Inferior parietal cortex (tissue), 1 donor: ENCODE data around the gene VPS26B.

Experiments used
- DNase-seq: peaks from one replicate; pipeline ENCODE4 v3.0.0-alpha.2; 2016; ENCODE audit errors: extremely low spot score

Gene VPS26B

GRCh38 chr11:134257101-134257500 lies 32.6 kb downstream of the VPS26B start:
- DNase-seq = no peak

DNA sequence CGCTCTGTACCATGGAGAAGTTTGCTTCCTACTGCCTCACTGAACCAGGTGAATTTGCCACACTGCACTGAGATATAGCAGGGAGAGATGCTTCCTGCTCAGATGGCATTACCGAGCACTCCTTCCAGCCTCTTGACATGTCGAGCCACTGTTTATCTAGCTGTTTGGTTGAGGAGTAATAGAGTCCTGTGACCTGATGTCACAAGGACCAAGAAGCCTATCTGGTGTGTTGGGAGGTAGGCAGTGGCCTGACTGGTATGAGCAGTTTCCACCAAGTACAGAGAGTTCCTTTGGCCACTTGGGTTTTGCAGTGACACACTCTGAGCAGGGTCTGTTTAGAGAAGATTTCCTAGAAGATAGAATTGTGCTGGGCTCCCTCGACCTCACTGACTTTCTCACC lies 34.1 kb downstream of the VPS26B start:
- DNase-seq = no peak

GRCh38 chr11:134260503-134260902 lies 36.0 kb downstream of the VPS26B start:
- DNase-seq = no peak

DNA sequence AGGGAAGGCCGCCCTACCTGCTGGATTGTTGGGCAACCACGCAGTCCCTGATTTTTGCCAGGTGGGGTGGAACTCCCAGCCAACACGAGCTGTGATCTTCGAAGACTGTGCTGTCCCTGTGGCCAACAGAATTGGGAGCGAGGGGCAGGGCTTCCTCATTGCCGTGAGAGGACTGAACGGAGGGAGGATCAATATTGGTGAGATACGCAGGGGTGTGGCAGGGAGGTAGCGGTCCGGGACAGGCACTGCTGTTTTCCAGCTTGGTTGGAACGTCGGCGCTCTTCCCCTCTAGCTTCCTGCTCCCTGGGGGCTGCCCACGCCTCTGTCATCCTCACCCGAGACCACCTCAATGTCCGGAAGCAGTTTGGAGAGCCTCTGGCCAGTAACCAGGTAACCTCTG lies 36.5 kb downstream of the VPS26B start:
- no peak for DNase-seq

DNA sequence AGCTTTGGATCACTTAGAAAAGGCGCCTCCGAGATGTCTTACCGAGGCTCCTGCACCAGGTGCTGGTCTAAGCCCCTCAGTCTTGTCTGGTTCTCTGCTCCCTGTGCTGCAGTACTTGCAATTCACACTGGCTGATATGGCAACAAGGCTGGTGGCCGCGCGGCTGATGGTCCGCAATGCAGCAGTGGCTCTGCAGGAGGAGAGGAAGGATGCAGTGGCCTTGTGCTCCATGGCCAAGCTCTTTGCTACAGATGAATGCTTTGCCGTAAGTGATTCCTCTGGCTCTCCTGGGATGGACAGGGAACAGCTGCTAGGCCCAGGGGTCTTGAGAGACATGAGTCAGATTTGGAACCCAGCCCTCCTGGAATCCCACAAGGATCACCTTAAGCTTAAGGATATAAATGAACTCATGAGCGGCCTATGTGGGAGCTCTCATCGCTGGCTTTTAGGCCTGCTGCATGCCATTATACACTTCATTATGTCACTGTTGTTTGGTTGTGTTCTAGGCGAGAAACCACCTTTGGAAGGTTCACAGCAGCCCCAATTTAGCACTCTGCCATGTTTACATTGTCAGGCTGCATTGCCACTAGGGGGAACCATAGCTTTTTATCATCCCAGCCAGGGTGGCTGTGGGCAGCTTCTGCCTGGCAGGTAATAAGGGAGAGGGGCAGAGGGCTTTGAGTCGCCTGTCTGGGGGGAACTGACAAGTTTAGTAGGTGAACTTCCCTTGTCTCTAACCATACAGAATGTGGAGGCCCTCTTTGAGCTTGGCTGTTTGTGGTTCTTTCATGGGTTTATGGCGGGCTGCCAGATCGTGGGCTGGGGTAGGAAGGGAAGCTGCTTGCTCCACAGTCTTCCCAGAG lies 37.4 kb downstream of the VPS26B start:
- no peak for DNase-seq

GRCh38 chr11:134264966-134265764 lies 40.7 kb downstream of the VPS26B start:
- DNase-seq = no peak

DNA sequence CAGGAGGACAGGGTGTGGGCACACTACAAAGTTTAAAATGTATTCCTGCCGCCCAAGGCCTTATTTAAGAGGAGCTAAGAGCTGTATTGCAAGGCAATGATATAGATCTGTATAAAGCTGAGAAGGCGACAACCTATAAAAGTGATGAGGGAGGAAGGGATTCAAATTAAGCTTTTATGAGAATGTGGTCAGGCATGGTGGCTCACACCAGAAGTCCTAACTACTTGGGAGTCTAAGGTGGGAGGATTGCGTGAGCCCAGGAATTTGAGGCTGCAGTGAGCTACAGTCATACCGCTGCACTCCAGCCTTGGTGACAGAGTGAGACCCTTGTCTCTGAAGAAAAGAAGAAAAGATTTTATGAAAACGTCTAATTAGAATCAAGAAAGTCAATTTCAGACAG lies 42.0 kb downstream of the VPS26B start:
- no peak for DNase-seq

- DNase-seq = no peak
Measured at GRCh38 chr11:134266841-134267251, 42.4 kb downstream of the VPS26B start.

- no peak for DNase-seq
Measured at GRCh38 chr11:134267461-134267860, 43.0 kb downstream of the VPS26B start.

DNA sequence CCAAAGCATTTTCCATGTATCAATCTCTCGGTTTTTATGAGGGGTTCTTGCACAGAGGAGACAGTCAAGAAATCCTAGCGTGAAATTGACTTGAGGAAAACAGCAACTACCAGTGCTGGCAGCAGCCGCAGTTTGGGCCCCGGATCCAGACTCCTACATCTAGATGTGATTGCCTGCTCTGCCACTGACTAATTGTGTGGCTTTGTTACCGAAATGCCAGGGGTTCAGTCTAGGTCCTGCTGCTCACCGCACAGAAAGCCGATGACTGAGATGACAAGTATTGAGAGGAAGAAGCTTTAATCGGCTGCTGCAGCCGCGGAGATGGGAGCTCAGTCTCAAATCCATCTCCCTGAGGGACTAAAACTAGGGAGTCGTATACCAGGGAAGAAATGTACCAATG lies 43.5 kb downstream of the VPS26B start:
- DNase-seq = no peak

GRCh38 chr11:134270250-134270714 lies 45.8 kb downstream of the VPS26B start:
- no peak for DNase-seq

GRCh38 chr11:134271978-134272377 lies 47.5 kb downstream of the VPS26B start:
- no peak for DNase-seq

DNA sequence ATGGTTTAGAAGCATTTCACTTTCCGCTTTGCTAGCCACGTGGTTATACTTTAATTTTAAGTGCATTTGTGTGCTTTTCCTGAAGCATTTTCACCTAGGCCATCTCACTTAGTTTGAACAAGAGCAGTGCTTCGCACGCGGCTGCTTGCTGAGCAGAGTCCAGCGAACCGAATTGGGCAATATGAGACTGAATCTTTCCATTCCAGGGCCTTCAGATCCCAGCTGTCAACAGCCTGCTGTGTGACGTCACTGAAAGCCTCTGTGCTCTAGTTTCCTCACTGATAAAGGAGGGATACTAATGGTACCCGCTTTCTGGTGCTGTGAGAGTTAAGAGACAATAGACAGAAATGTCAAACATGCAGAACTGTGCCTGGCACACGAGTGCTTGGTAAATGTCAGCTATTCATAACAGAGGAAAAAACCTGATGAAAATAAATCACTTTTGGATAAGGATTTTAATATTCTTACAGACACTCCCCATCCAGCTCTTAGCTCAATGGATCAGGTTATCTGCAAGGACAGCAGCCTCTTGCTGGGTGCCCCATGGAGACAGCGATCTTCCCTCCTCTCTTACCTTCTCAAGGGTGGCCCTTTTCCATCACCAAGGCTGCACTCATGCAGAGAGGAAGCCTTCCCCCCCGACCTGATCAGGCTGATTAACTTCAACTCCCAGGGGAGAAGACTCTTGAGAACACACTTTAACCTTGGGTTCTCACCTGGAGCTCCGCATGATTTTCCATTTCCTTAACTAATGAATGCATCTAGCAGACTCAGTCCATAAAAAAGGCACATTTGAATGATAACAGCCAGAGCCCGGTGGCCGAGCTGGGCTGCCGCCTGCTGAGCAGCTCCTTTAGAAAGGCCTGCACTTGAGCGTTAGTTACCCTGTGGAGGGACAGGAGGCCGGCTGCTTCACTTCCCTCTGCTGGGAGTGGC lies 48.2 kb downstream of the VPS26B start:
- no peak for DNase-seq

- DNase-seq = no peak
Measured at GRCh38 chr11:134273317-134273712, 48.8 kb downstream of the VPS26B start.

DNA sequence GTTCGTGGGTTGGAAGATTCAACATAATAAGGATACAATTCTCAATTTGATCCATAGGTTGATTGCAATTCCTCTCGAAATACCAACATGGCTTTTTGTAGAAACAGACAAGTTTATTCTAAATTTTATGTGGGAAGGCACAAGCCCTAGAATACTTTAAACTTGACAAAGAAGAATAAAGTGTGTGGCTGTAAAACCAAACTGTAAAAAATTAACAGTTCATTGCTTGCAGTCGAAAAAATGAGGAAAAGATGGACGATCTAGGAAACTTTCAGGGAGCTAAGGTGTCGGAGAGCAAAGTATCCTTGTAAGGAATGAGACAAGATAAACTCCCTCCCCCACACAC lies 50.7 kb downstream of the VPS26B start:
- DNase-seq = no peak

- peak; percentile 55 for DNase-seq
Measured at GRCh38 chr11:134275534-134276395, 51.3 kb downstream of the VPS26B start, which contains the start of gene GLB1L3. Gene GLB1L3, plus strand, starts transcription at chr11:134276379. Its CDS starts 362 bp downstream, at chr11:134276741.

DNA sequence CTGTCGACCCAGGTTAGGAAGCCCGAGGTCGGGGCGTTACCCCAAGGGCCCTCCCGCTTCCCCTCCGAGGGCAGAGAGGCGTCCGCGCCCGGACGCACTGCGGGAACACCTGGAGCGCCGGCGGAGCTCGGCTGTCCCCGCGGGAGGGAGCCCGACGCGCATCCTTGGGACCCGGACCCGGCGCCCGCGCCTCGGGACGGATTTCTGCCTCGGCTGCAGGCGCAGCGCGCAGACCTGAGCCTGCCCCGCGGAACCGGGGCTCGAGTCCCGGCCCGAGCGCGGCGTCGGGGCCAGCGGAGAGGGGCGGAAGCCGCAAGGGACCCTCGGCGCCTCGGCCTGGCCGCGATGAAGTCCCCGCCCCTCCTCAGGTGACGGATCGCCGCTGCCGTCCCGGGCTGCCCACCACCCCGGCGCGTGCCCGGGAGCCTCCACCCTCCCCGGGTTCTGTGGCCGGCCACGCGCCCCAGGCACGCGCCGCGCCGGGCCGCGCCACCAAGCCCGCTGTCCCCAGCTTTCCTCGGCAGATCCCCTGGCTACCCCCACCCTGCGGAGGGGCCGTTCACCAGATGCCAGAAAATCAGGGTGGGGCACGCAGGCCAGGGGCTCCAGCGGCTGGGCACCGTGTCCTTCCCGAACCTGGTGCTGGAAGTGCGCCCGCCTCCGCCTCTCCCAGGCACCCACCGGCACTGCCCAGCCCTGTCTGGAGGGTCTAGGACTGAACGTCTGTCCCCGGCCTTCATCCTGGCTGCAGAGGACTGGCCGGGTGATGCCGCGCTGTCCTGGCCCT lies 52.1 kb downstream of the VPS26B start:
- no peak for DNase-seq

DNA sequence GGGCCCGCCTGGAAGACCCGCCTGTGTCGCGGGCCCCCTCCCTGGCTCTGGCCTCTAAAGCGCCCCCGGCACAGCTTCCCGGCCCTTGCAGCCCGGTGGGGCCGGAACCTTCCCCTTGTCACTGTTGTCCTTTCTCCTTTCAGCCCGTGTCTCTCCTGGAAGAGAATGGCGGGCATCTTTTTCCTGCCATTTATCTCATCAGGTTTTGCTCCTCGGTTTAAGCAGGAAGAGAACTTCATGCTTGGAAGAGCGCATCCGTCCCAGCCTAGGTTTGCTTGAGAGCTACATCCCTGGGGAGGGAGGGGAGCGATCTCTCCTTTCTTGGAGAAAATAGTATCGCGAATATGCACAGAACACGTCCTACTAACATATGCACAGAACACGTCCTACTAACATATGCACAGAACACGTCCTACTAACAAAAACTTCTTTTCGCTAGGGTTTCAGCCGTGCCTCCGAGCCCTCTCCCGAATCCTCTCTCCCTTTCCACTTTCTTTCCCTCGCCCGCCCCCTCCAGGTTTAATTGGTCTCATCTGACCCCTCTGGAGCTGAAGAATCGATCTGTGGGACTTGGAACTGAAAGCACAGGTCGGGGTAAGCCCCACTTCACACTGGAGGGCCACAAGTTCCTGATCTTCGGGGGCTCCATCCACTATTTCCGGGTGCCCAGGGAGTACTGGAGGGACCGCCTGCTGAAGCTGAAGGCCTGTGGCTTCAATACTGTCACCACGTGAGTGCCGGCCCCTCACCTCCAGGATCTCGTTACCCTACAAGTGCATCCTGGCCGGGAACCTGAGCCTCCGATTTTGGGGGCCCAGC lies 52.9 kb downstream of the VPS26B start:
- no peak for DNase-seq

GRCh38 chr11:134278356-134278755 lies 53.9 kb downstream of the VPS26B start:
- no peak for DNase-seq
